GM19238 (cell line): ENCODE measurements around the gene PSENEN.
A peak's percentile ranks its signal among the peaks of the same experiment; 100 is the strongest.

ENCODE experiments used
- DNase-seq: peaks from one replicate; pipeline ENCODE4 v3.0.0; 2011; ENCODE audit warnings: low spot score; ENCODE audit not compliant: insufficient read length

PSENEN gene

DNA sequence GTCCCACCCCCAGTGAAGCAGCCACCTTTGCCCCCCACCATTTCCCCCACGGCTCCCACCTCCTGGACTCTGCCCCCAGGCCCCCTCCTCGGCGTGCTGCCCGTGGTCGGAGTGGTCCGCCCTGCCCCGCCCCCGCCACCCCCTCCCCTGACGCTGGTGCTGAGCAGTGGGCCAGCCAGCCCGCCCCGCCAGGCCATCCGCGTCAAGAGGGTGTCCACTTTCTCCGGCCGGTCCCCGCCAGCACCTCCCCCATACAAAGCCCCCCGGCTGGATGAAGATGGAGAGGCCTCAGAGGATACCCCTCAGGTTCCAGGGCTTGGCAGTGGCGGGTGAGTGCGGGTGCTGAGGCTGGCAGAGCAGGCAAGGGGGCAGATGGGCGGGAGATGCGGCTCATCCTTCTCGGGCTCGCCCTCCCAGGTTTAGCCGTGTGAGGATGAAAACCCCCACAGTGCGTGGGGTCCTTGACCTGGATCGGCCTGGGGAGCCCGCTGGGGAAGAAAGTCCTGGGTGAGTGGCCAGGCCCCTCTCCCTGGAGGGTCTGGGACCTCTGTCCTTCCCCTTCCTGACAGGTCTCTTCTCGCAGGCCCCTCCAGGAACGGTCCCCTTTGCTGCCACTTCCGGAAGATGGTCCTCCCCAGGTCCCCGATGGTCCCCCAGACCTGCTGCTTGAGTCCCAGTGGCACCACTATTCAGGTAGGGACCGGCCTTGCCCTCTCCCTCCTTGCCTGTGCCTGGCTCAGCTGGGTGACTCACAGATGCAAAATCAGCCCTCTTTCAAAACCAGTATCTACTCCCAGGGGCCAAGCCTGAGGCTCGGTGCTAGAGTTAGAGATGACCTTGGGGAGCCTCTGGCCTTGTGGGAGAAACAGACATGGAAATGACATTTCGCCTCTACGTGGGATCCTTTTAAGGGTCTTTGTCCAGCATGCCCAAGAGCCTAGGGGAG lies 12.0 kb upstream of the PSENEN start:
- DNase-seq: peak; percentile 2

- DNase-seq: no peak
Measured at GRCh38 chr19:35734273-35734672, 11.2 kb upstream of the PSENEN start.

GRCh38 chr19:35734889-35735288 lies 10.6 kb upstream of the PSENEN start:
- no peak for DNase-seq

DNA sequence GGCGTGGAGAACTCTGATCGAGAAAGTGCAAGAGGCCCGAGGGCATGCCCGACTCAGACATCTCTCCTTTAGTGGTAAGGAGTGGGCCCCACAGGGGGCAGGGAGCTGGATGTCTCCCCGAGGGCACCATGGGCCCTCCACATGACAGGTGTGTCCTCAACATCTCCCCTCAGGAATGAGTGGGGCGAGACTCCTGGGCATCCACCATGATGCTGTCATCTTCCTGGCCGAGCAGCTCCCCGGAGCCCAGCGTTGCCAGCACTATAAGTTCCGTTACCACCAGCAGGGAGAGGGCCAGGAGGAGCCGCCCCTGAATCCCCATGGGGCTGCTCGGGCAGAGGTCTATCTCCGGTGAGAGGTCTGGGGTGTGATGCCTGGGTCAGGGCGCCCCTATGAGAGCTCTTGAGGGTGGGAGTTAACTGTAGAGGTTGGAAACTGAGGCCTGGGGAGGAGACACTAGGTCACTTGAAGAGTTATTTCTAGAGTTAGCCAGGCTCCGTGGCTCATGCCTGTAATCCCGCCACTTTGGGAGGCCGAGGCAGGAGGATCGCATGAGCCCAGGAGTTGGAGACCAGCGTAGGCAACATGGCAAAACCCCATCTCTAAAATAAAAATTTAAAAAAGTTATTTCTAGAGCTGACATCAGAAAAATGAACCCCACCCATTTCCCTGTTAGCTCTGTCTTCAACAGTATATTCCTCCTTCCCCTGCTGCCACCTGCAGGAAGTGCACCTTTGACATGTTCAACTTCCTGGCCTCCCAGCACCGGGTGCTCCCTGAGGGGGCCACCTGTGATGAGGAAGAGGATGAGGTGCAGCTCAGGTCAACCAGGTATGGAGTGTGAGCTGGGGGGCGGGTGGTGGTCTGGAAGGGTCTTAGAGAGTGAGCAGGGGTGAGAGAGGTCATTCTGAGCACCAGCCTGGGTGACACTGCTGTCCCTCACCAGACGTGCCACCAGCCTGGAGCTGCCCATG lies 8.3 kb upstream of the PSENEN start:
- no peak for DNase-seq

GRCh38 chr19:35738021-35738886 lies 7.2 kb upstream of the PSENEN start:
- DNase-seq: no peak

- no peak for DNase-seq
Measured at GRCh38 chr19:35738887-35739229, 6.6 kb upstream of the PSENEN start.

DNA sequence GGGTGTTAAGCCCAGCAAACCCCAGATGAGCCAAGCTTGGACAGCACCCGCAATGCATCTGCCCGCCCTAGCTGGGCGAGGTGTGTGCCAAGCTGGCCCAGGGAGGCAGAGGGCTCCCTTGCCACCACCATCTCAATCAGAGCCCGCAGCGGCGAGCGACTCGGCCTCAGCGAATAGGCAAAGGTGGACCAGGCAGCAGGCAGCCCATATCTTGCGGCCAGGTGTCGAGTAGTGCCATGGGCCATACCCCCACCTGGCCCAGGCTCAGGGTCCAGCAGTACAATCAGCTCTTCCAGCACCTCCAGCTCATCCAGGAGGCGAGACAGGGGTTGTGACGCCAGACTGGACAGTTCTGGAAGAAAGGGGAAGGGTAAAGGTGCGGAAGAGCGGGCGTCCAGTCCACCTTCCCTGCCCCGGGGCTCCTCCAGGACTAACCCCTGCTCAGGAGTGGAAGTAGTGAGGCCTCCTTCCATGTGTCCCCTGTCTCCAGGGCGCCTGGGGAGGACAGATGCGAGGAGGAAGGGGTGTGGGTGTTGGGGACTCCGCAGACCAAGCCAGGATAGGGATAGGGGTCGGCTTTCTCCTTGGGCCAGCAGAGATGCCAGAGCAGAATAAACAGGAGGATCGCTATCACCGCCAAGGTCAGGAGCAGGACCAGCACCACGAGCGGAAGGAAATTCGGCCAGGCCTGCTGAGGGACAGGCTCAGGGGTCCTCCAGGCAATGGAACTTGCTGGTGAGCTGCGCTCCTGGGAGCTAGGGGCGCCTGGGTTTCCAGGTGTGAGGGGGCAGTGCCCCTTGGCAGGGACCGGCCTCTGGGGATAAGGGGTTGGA lies 6.0 kb upstream of the PSENEN start:
- no peak for DNase-seq

- DNase-seq: peak; percentile 70
Measured at GRCh38 chr19:35740108-35740422, 5.4 kb upstream of the PSENEN start.

DNA sequence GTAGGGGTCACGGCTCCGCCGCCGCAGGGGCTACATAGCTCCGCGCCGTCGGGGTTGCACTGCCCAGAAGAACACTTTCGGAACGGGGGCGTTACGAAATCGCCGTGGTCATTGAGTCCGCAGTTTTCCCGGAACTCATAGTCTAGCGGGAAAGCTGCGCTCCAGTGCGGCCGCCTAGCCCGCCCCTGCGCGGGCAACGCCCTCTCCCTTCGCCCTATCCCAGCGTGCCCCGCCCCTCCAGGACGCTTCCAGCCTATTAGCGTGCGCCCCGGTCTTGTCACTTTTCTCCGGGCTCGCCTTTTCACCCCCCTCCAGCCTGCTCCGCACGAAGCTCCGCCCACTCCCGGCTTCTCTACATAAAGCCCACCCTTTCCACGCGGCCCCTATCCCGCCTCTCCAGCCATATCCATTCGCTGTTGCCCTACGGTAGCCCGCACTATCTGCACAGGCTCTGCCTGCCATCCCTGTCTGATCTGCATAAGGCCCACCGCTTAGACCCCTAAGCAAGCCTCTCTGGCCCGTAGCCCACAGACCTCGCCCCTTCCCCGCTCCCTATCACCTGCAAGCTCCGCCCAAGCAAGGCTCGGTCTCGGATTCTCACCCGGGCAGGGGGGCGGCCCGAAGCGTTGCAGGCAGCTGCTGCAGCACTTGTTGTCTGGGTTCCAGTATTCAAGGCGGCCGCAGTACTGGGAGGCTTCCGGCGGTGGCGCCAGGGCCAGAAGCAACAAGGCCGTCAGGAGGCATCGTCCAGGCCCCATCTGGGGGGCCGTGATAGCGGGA lies 4.8 kb upstream of the PSENEN start:
- peak; percentile 99 for DNase-seq

GRCh38 chr19:35741203-35741515 lies 4.3 kb upstream of the PSENEN start:
- no peak for DNase-seq

DNA sequence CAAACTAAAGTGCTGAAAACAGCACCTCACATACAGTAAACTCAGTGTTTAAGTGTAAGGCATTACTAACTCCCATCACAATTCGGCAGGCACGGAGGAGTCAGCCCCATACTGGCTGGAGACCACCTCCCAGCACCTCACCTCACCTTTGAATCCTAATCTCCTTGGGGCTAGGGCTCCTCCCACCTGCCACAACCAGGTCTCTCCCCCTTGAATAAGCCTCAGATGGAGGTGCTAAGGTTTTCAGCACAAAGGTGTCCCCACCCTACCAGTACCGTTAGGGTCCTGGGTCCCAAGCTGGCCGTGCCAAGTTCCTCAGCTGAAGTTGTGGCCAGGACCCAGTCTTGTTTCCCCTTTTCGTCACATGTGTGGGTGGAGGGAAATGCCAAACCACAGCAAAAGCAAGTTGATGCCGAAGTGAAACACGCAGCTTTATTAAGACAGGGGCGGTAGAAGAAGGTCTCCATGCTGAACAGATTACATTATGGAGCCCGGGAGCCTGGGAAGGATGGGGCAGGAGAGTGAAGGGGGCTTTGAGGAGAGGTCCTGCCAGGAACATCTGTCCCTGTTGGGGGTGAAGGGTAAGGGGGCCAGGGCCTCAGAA lies 3.2 kb upstream of the PSENEN start, which contains the start of gene IGFLR1:
Gene IGFLR1, minus strand, starts transcription at position 332 of the 604 bp plus-strand sequence. CDS start 1,272 bp downstream, outside the sequence.
- DNase-seq: no peak

GRCh38 chr19:35743640-35744429 lies 1.6 kb upstream of the PSENEN start:
- DNase-seq: no peak

GRCh38 chr19:35744430-35745327 lies 772 bp upstream of the PSENEN start:
- DNase-seq: peak; percentile 62

DNA sequence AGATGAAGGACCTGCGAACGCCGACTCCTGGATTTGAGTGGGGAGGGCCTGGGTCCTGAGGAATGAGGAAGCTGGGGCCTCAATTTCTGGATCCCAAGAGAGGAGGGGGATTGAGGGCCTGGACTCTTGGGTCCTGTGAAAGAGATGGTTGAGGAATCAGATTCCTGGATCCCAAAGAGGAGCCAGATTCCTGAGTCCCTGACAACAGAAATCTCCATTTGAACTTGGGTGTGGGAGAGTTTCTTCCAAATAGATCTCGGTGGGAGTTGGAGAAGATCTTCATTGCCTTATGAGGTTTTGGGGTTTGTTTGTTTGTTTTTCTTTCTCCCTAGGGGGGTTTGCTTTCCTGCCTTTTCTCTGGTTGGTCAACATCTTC lies 624 bp downstream of the PSENEN start:
- DNase-seq: no peak

- DNase-seq: no peak
Measured at GRCh38 chr19:35746531-35746930, 1.1 kb downstream of the PSENEN start.

GRCh38 chr19:35748106-35749020 lies 2.9 kb downstream of the PSENEN start, which contains the start of gene LIN37:
TSS of gene LIN37 (plus strand) at chr19:35748576. CDS start at chr19:35748725, 149 bp downstream.
- DNase-seq: peak; percentile 91
